ENCODE measurements around the gene CHMP2B. TPM values are rescaled to one million over a fixed set of nuclear protein-coding genes. Genes with fewer than 3 reads are reported as not detected.

Gene CHMP2B
- total and polyA plus RNA-seq, 9 of the 15 experiments (the other 6 are each of a cell fraction or from before 2014, with no cell fraction given), result 7.4 to 17.7 (median 10.6) TPM

- Histone ChIP-seq H3K27ac (ENCODE audit: extremely low read depth, low read depth, low read length) (no peak overlapping the region), H3K9me1 (ENCODE audit: control insufficient read depth, insufficient read depth, low read length) (no peaks in the 10 kb centered on the region), H3K4me1 (replicated peaks in 1 of 2; ENCODE audit: control insufficient read depth in 2 of 2, insufficient read depth in 2 of 2, low read length in 2 of 2) (no peaks in the 10 kb centered on the region), H3K36me3 (ENCODE audit: control insufficient read depth, insufficient read depth, low read length) (peaks cover 6% of the 10 kb centered on the region; the same call in 1 of the 3 replicates), H3K9me3 (replicated peaks; ENCODE audit: control insufficient read depth, insufficient read depth, low read depth, low read length) (no peaks in the 10 kb centered on the region), H3K9ac (ENCODE audit: insufficient read depth in 1 of 2, low read depth in 2 of 2, low read length in 2 of 2) (no peak overlapping the region), H2AFZ (ENCODE audit: low read depth, low read length) (no peak overlapping the region), H3K4me3 (no peak overlapping the region), H4K20me1 (replicated peaks; ENCODE audit: control insufficient read depth, insufficient read depth, low read length) (no peaks in the 10 kb centered on the region), H3K27me3 (ENCODE audit: control insufficient read depth in 2 of 2, insufficient read depth in 2 of 2, low read length in 2 of 2) (no peaks in the 10 kb centered on the region), H3K4me2 (ENCODE audit: insufficient read depth, low read length) (no peak overlapping the region), H3K79me2 (ENCODE audit: control insufficient read depth, insufficient read depth, low read length) (no peaks in the 10 kb centered on the region)
- ChIA-PET POLR2A (no interaction called here), CTCF (ENCODE audit: low intra/inter-chr PET ratio) (no interaction called here)
- TF ChIP-seq FOXM1 (IDR thresholded peaks at IDR 0.05; ENCODE audit: low read depth) (no peak), FOXM1 (CRISPR knock-in tag; IDR thresholded peaks at IDR 0.05; ENCODE audit: low read depth) (no peak), MAFF (IDR thresholded peaks at IDR 0.05; ENCODE audit: low read length) (no peak), PRPF4 (IDR thresholded peaks at IDR 0.05; ENCODE audit: insufficient read depth, low read depth, low read length, poor library complexity, severe bottlenecking) (no peak), ELF4 (CRISPR knock-in tag; IDR thresholded peaks at IDR 0.05) (no peak), MAFK (IDR thresholded peaks at IDR 0.05; ENCODE audit: low read length) (no peak), ZNF696 (CRISPR knock-in tag; conservative IDR thresholded peaks at IDR 0.05) (no peak), EP300 (IDR thresholded peaks at IDR 0.05; ENCODE audit: low read length) (no peak), NFE2L1 (tag; IDR thresholded peaks at IDR 0.05; ENCODE audit: borderline replicate concordance, low read depth) (no peak), VEZF1 (CRISPR knock-in tag; IDR thresholded peaks at IDR 0.05) (no peak)
- no TSS peak for BruUV-seq (replicated peaks)
- DNase-seq (ENCODE audit: extremely low read depth in 1 of 4, low spot score in 3 of 4) (no peak), ATAC-seq (no peak), FAIRE-seq (no peak)
- 53% methylated on average over 3 of the region's 3 CpGs for WGBS (ENCODE audit: insufficient coverage, low coverage, missing lambda C conversion rate)
- intact Hi-C loops (cut with micrococcal nuclease), result no loop called here
- in situ Hi-C loops (cut with MboI), result no loop called here
Measured at GRCh38 chr3:87246662-87247429, 19.7 kb downstream of the CHMP2B start.

All from K562 (cell line).